Endothelial cell of hepatic sinusoid (primary cell): ENCODE data around the gene PPM1M.
"Not testable (repeated sequence)": the region's sequence is repeated elsewhere in the genome, so short reads cannot be mapped to it uniquely, and the experiment has no call there.

Experiments
- in situ Hi-C: cut with HindIII; loops from 2 replicates; pipeline ENCODE4 v1.10.0; 2017; ENCODE audit warnings: low sequenced_read_pairs

The PPM1M gene

DNA sequence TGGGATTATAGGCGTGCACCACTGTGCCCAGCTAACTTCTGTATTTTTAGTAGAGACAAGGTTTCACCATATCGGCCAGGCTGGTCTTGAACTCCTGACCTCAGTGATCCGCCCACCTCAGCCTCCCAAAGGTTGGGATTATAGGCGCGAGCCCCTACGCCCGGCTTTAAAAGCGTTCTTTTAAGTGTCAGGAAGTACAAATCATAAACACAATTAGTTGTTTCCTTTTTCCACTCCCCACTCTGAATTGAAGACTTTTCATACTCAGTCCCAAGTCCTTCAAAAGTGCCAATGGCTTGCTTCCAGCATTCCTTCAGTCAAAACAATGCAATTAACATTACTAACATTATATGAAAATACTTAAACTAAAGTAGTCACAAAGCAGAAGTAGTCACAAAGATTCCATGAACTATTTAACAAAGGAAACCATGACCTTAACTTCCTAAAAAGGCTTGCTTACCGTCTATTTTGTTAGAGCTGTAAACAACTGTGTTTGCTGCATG is 24.7 kb downstream of the PPM1M start:
- in situ Hi-C loops: loop anchor here (5.0 kb wide), 1 partner anchor 33 kb away; the partner anchor contains the start of gene TWF2

GRCh38 chr3:52272172-52272571 is 26.6 kb downstream of the PPM1M start:
- in situ Hi-C loops: loop anchor here (5.0 kb wide), 1 partner anchor 35 kb away; the partner anchor contains the start of gene TWF2

DNA sequence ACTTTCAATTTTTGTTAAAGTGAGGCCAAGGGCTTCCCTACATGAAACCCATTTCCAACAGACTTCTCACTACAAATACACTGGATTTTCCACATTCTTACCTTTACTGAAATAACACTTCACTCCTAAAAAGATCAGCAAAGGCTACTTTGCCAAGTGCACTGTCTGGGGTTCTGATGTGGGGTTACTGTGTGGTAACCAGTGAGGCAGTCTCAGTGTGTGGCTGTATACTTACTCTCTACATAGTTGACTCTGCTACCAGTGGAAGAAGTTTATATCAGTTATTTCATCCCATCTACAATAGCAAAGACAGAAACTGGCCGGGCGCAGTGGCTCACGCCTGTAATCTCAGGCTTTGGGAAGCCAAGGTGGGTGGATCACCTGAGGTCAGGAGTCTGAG is 27.3 kb downstream of the PPM1M start:
- in situ Hi-C loops: loop anchor here (5.0 kb wide), 1 partner anchor 36 kb away; the partner anchor contains the start of gene TWF2

- in situ Hi-C loops: loop anchor here (5.0 kb wide), 2 partner anchors 37 to 63 kb away; partner anchors contain the start of gene TWF2
Measured at GRCh38 chr3:52274781-52275180, 29.2 kb downstream of the PPM1M start.

DNA sequence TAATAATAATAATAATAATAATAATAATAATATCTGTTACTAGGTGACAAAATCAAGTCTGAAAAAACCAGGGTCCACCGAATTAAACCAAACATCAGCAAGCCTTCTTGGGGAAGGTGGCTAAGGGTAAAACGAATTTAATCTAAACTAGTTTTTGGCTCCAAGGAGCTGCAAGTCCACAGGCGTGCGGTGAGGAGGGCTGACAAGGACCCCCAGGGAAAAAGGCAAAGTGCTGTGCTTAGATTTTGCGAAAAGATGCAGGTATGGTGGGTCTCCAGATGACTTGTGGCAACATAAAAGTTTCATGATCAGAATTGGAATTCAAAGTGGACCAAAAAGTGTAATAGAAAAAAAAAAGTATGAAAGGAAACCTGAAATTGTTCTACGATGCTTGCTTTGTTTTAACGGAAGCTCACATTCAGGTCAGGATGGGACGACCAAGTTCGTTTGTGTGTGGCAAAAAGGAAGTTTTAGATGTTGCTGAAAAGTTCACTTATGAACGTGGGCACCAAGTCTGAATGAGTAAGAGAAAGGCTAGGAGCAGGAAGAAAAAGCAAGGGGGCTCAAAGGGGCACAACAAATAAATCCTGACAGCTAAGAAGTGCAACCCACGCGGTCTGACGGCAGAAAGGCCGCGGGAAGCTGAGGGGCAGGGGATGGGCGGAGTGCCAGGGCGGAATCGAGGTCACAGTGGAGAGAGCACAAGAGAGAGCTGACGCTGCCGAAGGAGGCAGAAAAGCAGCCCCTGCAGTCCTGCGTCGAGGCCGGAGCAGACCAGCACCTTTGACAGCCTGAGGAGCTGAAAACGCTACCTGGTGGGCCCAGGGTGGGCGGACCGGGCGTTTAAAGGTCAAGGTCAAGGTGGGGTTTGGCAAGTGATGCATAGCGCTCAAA is 31.8 kb downstream of the PPM1M start:
- in situ Hi-C loops: loop anchor here (5.0 kb wide), 1 partner anchor 60 kb away; no protein-coding TSS in a partner anchor

DNA sequence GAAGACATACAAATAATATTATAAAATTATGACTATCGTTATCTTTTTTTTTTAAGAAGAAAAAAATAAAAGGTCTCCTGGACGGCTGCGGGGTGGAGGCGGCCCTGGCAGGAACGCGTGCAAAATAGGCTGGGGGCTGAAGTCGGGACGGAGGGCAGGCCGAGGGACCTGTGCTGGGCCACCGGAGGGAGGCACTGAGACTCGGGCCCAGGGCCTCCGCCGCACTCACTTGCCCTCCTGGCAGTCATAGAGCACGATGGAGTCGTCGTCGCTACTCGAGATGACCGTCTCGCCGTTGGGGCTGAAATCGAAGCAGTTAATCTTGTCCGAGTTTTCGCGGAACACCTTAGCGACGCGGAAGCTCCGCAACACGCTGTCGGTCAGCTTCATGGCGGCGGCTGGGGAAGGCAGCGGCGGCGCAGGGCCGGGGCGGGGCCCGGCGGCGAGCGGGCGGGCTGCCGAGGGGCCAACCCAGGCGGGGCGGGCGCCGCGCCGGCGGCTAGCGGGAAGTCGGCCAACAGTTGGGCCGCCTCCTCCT is 32.5 kb downstream of the PPM1M start:
- in situ Hi-C loops: loop anchor here (5.0 kb wide), 1 partner anchor 59 kb away; no protein-coding TSS in a partner anchor

DNA sequence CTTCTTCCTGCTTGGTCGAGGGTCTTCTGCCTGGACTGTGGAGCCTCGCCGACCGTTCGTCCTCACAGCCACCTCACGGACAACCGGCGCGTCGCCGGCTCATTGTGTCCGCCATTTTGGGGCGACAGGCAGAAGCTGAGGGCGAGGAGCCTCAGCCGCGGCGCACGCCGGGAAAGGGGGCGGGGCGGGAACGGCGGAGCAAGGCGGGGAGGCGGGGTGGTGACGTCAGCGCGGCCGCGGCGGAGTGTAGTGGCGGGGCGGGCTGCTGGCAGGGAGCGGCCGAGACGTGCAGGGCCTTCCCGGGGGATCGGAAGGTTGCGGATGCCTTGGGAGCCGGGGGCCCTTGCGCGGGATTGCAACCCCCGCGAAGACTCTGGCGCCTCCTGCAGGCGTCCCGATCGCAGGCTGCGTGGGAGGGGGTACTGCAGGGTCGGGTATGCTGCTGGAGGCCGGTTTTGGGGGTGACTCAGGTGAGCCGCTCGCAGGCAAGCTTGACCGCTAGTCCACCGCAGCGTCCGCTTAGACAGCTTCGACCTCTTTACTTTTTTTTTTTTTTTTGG is 33.0 kb downstream of the PPM1M start, which contains the start of gene WDR82:
WDR82 (minus strand) TSS at position 140 of the 560 bp plus-strand sequence. CDS start 288 bp downstream, outside the sequence.
- in situ Hi-C loops: loop anchor here (5.0 kb wide), 1 partner anchor 59 kb away; no protein-coding TSS in a partner anchor

DNA sequence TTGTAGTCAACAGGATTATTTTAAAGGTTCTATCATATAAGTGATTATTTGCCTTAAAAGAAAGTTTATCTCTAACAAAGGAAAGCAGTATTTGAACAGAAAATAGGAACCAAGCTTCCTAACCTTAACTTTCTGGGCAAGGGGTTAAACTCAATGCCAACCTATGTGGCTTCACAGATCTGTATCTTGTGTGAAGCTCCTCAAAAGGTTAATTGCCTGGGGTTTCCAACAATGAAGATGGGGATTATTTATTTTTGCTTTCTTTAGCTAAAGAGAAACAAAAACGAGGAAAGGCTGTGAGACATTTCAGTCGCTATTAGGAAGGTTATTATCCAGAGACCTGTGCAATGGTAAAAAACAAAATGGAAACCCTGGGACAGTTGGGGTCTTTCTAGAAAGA is 34.0 kb downstream of the PPM1M start:
- in situ Hi-C loops: loop anchor here (5.0 kb wide), 1 partner anchor 58 kb away; no protein-coding TSS in a partner anchor

DNA sequence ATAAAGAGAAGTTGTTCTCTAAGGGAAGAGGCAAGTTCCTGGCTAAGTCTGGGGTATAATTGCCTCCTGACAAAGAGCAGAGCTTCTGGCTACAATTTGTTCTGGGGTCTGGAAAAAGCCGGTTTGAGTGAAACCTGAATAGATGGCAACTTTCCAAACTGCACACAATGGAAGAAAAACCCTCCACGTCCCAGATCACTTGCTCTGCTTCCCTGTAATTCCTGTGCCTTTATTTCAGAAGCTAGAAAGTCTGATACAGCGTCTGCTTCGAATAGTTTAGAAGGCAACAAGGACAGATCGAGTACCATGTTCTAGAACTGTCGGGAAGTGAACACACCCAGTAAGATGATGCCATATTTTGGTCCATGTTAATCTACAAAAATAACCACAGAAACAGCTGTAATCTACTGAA is 34.5 kb downstream of the PPM1M start:
- in situ Hi-C loops: no loop called here

GRCh38 chr3:52281981-52282801 is 36.6 kb downstream of the PPM1M start:
- in situ Hi-C loops: no loop called here

- in situ Hi-C loops: no loop called here
Measured at GRCh38 chr3:52283306-52283705, 37.7 kb downstream of the PPM1M start.

DNA sequence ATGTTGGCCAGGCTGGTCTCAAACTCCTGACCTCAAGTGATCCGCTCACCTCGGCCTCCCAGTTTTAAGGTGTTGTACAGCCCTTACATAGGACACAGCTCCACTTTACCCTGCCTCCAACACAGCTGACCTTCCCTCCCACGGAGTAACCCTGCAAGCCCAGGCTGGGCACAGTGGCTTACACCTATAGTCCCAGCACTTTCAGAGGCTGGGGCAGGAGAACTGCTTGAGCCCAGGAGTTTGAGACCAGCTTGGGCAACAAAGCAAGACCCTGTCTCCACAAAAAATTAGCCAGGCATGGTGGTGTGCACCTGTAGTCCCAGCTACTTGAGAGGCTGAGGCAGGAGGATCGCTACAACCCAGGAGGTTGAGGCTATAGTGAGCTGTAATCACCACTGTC is 38.5 kb downstream of the PPM1M start:
- in situ Hi-C loops: not testable (repeated sequence)

DNA sequence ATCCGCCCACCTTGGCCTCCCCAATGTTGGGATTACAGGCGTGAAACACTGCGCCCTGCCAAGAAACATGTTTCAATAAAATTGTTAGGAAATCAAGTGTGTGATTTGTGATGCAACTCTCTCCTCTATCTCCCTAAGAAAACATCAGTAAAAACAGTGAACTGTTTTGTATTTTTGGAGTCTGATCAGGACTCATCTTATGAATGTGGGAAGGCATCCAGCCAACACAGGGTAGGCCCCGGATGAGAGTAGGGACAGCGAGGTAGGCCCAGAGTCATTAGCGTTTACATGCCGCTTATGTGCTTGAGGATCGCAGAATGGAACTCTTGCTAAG is 41.2 kb downstream of the PPM1M start:
- in situ Hi-C loops: no loop called here

GRCh38 chr3:52288674-52289073 is 43.1 kb downstream of the PPM1M start:
- in situ Hi-C loops: no loop called here

GRCh38 chr3:52289338-52289746 is 43.8 kb downstream of the PPM1M start:
- in situ Hi-C loops: no loop called here

DNA sequence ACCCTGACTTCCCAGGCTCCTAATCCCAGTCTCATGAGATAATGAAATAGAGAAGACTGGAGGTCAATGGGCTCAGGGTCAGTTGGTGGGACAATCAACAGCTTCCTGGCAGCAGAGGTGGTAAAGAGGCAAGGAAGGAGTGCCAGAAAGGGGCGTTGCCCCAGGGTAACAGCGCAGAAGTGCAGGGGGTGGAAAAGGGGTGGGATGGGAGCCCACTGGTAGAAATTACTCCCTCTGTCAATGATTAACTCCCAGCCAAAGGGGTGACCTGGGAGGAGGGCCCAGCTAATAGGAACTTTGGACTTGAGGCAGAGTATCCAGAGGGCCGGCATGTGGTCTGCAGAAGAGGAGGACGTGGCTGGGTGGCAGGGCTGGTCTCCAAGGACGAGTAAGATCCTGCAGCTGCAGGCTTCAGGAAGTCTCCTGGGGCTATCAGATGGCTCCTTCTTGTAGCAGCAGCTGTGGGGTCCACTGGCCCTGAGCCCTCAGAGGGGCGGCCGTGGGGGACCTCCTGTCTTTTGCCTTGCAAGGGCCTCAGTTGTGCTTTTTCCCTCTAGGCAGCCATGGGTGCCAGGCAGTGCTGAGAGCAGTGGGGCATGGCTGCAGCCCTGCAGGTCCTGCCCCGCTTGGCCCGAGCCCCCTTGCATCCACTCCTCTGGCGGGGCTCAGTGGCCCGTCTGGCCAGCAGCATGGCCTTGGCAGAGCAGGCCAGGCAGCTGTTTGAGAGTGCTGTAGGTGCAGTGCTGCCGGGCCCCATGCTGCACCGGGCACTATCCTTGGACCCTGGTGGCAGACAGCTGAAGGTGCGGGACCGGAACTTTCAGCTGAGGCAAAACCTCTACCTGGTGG is 44.4 kb downstream of the PPM1M start:
- in situ Hi-C loops: no loop called here

DNA sequence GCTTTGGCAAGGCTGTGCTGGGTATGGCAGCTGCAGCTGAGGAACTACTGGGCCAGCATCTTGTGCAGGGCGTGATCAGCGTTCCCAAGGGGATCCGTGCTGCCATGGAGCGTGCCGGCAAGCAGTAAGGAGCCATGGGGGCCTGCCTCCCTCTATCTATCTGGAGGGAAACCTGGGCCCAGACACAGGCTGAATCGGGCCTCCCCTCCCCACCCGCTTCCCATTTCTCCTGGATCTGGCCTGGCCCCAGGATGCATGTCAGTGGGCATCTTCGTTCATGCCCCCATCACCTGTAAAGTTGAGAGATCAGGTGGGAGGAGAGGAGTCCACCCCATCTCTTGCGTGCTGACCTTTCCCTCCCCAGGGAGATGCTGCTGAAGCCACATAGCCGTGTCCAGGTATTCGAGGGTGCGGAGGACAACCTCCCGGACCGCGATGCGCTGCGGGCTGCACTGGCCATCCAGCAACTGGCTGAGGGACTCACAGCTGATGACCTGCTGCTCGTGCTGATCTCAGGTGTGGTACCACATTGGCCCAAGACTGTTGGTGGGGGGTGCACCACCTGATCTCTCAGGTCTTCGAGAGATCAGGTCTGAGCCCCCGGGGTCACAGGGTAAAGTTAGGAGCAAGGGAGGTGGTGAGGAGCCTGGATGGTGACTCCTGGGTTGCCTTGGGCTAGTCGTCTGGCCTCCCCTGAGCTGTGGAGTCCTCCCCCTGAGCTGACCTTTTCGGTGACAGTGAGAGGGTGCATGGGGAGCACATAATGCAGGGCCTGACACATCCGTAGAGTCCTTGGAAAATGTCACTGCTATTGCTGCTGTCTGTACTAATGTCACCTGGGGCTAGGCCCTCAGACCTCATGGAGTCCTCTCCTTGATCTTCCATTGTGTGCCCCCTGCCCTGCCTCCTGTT is 45.3 kb downstream of the PPM1M start:
- in situ Hi-C loops: no loop called here

DNA sequence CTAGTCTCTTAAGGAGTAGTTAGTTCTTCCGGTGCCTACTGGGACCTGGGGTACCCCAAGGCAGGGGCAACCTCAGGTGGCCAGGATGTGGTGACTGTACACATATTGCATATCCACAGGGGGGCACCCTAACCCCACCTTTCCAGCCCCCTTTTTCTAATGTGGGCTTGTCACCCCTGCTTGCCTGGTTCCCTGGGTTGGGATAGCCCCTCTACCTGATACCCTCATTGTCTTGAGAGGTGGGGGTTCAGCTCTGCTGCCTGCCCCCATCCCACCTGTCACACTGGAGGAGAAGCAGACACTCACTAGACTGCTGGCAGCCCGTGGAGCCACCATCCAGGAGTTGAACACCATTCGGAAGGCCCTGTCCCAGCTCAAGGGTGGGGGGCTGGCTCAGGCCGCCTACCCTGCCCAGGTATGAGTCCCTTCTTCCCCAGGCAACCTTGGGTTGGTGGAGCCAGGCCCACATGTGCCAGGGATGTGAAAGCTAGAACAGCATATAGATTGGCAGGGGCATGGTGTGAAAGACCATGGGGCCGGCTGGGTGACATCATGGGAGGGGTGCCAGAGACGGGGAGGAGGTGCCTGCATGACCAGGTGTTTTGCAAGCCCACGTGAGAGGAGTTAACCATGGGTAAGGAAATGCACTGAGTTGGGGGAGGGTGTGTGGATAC is 46.1 kb downstream of the PPM1M start:
- in situ Hi-C loops: no loop called here
